HG02870 (cell line): ENCODE data around the gene RAMP3.
A peak's percentile ranks its signal among the peaks of the same experiment; 100 is the strongest.
"Not testable (repeated sequence)": the region's sequence is repeated elsewhere in the genome, so short reads cannot be mapped to it uniquely, and the experiment has no call there.

ENCODE experiments used
- ATAC-seq: cut with Tn5 transposase; IDR thresholded peaks from one replicate; pipeline ENCODE4 v1.9.1; 2021; ENCODE audit warnings: mild to moderate bottlenecking, moderate library complexity; ENCODE audit not compliant: unreplicated experiment

RAMP3 gene

DNA sequence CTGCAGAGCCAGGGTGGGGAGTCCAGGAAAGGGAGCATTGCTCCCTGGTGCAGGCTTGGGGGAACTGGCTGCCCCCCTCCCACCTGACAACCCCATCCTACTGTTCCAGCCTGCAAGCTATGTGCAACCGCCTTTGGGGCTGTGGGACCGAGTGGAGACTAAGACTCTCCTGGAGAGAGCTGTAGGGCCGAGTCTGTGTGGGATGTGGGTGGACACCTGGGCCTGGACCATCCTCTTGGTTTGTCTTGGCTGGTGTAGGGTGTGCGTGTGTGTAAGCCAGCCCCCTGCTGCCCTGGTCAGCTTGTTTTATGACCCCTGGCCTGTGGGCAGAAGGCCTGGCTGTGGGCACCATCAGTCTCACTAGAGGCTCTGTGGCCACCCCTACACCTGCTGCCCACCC lies 1.6 kb upstream of the RAMP3 start:
- ATAC-seq, result no peak

DNA sequence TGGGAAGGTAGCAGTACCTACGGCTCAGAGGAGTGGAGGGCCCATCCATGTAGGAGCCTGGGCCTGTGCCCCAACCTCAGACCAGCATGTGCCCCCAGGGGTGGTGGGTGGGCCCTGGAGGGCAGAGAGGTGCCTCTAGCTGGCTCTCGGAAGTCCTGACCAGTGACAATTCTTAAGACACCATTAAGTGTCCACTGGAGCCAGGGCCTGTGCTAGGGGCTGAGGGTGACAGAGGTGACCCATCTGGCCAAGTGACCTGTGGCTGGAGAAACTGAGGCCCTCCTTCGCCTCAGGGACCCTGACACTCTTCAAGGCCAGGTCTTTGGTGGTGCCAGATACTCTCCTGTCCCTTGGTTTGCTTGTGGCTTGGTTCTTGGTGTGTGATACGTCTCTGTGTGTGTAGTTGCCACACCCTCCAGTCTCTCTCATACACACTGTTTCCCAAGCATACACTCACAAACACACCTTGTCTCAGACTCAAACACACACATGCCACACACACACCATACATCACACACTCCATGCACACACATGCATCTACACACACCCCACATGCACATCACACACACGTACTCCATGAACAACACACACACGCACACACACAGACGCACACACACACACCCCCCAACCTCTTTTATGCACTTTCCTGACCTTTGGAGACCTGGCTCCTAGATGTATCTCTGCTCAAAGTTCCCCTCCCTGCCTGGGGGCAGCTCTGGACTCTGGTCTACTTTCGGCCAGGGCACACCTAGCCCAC lies 897 bp upstream of the RAMP3 start:
- ATAC-seq, result no peak

DNA sequence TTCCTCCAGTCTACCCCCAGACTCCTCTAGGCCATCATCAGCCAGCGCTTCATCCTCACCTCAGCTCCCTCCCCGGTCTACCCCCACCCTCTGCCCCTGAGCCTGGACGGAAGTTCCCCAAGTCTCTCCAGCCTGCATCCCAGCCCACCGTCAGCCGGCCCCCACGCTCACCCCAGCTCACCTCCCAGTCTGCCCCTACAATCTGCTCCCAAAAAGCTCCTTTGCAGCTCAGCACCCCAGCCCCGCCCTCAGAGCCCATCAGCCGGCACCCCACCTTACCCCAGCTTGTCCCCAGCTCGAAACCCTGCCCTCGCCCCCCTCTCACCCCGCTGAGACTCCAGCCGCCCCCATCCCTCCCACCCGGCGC lies 322 bp upstream of the RAMP3 start:
- ATAC-seq, result no peak

- no peak for ATAC-seq
These were observed 880 bp downstream of the RAMP3 start for GRCh38 chr7:45158471-45158870.

DNA sequence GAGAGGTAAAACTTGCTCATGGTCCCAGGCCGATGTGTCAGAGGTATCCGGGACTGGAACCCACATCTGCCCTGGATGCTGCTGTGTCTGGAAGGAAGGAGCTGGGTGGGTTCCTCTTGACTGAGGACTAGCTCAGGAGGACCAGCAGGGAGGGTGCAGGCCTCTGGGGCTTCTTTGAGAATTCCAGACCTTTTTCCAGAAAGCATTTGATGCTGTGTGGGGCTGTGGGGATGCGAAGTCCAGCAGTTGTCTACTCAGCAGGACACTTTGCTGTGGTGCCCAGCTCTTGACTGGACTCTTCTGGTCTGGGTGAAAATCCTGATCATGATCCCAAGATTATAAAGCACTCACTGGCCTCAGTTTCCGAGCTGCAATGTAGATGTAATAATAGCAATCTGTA lies 1.7 kb downstream of the RAMP3 start:
- ATAC-seq, result no peak

DNA sequence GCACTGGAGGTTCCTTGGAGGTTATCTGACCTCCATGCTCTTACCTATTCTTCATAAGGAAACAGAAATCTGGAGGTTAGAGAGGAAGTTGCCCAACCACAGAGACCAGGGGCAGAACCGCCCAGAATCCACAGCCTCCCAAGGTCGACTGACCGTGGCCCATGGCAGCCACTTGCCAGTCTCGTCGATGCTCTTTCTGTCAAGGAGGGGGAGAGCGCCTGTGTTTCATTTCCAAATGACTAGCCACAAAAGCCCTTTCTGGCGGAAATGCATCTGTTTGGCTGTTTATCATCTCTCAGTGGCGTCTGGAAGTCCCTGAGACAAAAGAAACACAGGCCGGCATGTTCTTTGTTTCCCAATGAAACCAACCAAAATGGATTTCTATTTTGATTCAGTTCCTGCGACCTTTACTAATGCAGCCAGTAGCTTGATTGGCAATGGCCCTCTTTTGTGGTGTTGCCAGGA lies 2.9 kb downstream of the RAMP3 start:
- ATAC-seq, result peak; percentile 54

DNA sequence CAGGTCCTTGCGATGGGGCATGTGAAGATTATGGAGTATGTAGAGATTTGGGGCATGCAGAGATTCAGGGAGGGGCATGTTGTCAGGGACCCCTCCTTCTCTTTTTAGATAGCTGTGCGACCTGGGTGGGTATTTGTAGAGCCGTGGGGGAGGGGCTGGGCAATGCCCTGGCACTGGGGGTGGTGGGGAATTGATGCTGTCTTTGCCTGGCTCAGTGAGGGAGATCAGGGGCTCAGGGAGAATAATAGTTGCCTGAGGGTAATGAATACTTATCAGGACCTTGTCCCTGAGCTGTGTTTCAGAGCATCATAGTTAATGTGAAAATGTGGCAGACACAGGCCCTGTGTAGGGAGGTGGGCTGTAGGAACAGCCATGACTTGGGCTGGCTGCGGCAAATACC lies 3.5 kb downstream of the RAMP3 start:
- no peak for ATAC-seq

DNA sequence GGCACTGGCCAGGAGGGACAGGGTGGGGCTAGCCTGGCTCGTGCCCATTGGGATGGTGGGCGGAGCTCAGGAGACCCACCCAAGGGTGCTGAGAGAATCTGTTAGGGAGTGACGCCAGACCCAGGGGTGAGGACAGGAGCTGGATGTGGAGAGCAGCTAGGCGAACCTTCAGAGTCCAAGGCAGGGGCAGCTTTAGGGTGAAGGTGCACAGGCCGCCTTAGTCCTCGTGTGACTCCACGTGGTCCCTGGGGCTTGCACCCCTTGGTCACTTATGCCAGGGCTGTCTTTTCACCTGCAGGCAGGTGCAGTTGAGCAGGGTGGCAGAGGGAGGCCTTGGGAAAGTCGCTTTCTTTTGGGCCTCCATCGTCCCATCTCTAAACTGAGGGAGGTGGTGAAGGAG lies 4.3 kb downstream of the RAMP3 start:
- no peak for ATAC-seq

GRCh38 chr7:45162311-45162845 lies 4.8 kb downstream of the RAMP3 start:
- ATAC-seq, result no peak

GRCh38 chr7:45162943-45163691 lies 5.5 kb downstream of the RAMP3 start:
- no peak for ATAC-seq

DNA sequence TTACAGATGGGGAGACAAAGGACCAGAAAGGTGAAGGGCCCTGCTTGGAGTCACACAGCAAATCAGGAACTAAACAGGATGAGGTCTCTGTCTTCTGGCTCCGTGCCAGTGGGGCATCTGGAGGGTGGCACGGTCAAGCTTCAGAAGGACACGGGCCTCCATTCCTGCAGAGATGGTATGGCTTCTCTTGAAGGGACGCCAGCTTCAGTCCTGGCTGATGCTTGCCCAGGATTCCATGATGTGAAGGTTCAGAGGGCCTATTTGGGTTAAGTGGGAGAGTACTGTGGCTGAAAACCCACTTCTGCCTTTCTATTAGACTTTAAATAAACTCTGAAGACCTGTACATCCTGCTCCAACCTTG lies 6.1 kb downstream of the RAMP3 start:
- ATAC-seq, result no peak

- not testable (repeated sequence) for ATAC-seq
These were observed 6.7 kb downstream of the RAMP3 start for GRCh38 chr7:45164271-45164670.

- ATAC-seq, result no peak
These were observed 8.3 kb downstream of the RAMP3 start for GRCh38 chr7:45165857-45166256.

- ATAC-seq, result no peak
These were observed 14.4 kb downstream of the RAMP3 start for GRCh38 chr7:45171946-45172345.

DNA sequence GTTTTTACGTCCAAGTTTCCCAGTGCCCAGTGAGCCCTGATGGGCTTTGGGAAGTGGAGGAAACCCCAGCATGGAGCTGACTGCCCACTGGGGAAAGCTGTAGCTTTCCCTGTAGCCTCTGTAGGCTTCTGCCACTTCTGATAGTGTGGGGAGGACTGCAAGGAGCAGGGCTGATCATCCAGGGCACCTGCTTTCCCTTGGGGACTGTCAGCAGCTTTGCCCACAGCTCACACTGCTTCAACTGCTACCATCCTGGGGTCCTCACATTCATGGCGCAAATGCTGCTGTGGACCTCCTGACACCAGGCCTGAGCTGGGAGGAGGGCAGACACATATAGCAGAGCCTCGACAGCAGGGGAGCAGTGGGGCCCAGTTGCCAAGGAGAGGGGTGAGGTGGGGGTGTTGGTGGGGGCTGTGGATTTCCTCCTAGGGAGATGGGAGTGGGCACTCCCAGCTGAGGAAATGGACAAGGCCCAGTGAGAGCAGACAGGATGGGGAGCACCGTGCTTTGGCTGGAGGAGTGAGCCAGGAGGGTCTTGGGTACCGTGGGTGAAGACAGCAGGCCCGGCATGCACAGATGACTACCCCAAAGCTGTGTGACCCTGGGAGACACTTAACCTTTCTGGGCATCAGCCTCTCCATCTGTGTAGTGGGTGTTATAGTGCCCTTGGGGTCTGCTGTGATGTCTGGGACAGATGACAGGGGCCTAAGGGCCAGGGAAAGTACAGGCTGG lies 16.2 kb downstream of the RAMP3 start:
- ATAC-seq, result no peak

DNA sequence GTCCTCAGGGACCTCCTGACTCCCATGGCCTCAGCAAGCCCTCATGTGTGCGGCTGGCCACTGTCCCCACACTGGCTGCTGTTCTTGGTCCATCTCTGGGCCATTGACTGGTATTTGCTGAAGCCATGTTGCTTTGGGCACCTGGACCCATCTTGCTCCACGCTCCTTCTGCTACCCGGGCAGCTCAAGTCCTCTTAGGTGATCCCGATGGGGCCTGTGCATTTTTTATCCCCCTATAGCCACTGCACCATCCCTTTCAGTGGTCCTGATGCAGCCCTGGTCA lies 16.7 kb downstream of the RAMP3 start:
- no peak for ATAC-seq

DNA sequence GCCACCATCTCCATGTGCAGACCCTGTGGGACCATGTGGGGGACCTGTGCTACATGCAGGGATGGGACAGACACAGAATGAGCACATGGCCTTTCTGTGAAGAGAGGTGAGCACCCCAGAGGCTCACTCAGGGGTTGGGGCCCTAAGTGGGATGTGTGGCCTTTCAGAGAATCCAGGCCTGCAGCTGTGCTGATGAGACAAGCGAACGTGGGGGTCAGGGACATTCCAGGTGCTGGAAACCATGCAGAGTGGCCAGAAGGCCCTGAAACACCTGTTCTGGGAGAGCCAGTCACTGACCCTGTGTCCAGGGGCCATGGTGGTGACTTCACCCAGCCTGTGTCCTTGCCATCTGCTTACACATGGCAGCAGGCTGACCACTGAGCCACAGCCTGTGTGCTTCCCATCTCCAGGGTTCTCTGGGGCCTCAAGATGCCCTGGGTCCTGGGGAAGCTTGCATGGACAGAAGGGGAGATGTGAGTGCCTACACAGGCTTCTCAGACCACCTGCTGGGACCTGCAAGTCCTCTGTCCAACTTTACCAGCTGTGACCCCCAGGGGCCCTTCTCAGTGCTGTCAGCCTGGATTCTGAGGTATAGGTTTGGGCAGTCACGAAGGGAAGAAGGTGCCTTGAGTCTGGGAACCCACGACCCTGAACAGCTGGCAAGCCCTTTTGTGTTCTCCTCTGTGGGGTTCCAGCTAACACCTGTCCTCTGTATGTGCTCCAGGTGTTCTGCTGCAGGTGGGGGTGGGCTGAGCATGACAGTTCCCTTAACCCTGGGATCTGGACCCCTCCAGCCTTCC lies 17.6 kb downstream of the RAMP3 start:
- no peak for ATAC-seq

GRCh38 chr7:45176091-45176490 lies 18.5 kb downstream of the RAMP3 start:
- ATAC-seq, result no peak

GRCh38 chr7:45176886-45177731 lies 19.5 kb downstream of the RAMP3 start:
- ATAC-seq, result no peak

DNA sequence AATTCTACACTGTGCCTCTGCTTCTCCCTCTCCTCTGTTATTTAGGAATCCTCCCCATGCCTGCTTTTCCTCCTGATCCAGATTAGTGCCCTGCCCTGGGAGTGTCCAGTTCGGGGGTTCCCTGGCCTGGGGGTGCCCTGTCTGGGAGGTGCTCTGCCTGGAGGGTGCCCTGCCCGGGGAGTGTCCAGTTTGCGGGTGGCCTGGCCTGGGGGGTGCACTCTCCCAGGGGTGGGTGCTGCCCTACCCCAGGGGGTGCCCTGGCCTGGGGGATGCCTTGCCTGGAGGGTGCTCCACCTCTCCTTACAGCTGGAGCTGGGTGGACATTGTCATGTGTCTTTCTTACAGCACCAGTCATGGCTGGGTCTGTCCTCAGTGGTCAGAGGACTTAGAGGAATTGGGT lies 20.2 kb downstream of the RAMP3 start:
- no peak for ATAC-seq
